Measurements from ENCODE around the gene NEDD9.

NEDD9 gene, protein sequence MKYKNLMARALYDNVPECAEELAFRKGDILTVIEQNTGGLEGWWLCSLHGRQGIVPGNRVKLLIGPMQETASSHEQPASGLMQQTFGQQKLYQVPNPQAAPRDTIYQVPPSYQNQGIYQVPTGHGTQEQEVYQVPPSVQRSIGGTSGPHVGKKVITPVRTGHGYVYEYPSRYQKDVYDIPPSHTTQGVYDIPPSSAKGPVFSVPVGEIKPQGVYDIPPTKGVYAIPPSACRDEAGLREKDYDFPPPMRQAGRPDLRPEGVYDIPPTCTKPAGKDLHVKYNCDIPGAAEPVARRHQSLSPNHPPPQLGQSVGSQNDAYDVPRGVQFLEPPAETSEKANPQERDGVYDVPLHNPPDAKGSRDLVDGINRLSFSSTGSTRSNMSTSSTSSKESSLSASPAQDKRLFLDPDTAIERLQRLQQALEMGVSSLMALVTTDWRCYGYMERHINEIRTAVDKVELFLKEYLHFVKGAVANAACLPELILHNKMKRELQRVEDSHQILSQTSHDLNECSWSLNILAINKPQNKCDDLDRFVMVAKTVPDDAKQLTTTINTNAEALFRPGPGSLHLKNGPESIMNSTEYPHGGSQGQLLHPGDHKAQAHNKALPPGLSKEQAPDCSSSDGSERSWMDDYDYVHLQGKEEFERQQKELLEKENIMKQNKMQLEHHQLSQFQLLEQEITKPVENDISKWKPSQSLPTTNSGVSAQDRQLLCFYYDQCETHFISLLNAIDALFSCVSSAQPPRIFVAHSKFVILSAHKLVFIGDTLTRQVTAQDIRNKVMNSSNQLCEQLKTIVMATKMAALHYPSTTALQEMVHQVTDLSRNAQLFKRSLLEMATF

DNA sequence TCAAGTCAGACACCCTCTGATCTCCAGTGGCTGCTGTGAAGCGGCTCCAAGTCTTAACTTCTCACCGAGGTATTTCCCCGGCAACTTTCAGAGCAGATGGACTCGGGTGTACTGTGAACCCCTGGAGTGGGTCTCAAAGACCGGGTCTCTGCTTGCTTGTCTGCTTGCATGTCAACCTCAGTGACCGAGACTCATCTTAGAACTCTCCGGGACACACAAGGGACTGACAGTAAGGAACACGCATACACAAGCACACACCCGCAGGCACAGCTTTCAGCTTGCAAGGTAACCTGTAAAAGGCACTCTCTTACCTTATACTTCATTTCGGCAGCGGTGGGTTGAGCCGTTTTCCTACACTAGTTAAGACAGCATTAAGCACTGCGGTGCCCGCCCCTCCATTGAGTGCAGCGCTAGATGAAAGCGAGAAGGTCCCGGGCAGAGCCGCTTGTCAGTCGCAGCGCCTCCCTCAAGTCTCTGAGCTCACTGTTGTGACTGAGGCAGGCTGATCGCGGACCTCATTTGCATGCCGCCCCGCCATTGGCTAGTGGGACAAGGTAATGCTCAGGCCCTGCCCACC is at the start of gene NEDD9:
TSS of gene NEDD9 (minus strand) at position 476 of the 577 bp plus-strand sequence. CDS start at position 323, 153 bp downstream.
- Histone ChIP-seq H3F3A (ENCODE audit: insufficient read depth, low read length) (peaks cover 16% of the 10 kb centered on the region), H3K27me3 (replicated peaks; ENCODE audit: insufficient read depth, low read length) (no peaks in the 10 kb centered on the region), H3K9me3 (replicated peaks; ENCODE audit: insufficient read depth, low read length) (no peaks in the 10 kb centered on the region), H3K4me2 (ENCODE audit: low read depth, low read length) (peak within 1 kb of the TSS; percentile 81), H3K4me3 (ENCODE audit: low read length) (peak within 1 kb of the TSS; percentile 66), H3K27ac (ENCODE audit: low read length) (peak within 1 kb of the TSS; percentile 83), H3K79me2 (ENCODE audit: low read length) (peaks cover 5% of the 10 kb centered on the region; the same call in 1 of the 2 replicates), H3K36me3 (replicated peaks; ENCODE audit: insufficient read depth, low read length) (no peaks in the 10 kb centered on the region), H3K4me1 (ENCODE audit: low read length) (peaks cover 8% of the 10 kb centered on the region), H3K9me2 (replicated peaks; ENCODE audit: insufficient read depth, low read length) (no peaks in the 10 kb centered on the region), H3K9ac (ENCODE audit: low read length) (peak within 1 kb of the TSS; percentile 68), H2AFZ (ENCODE audit: low read length) (peak within 1 kb of the TSS; percentile 63), H4K20me1 (ENCODE audit: insufficient read depth, low read length) (no peaks in the 10 kb centered on the region)
- peak; percentile 96 for DNase-seq
- TF ChIP-seq CTCF (IDR thresholded peaks at IDR 0.05; ENCODE audit: low read length) (no peak), EZH2 (optimal IDR thresholded peaks at IDR 0.05; ENCODE audit: low read depth, low read length) (no peak), EZH2phosphoT487 (IDR thresholded peaks at IDR 0.05; ENCODE audit: low read length) (no peak)

DNA sequence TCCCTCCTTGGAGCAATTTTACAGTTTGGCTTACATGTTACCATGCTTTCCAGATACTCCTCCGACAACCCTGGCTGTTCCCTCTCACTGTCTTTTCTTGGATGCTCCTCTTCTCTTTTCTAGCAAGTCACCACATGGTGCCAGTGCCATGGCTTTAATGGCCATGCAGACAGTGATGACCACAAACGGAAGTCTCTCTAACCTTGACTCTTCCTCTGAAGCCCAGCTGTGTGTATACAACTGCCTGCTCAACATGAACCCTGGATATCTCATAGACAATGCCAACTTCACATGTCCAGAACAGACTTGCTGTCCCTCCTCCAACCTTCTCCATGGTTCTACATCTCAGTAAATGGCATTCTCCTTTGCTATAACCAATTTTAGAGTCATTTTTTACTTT is 49.8 kb upstream of the NEDD9 start:
- Histone ChIP-seq H2AFZ (ENCODE audit: low read length) (no peak overlapping the region), H3K36me3 (replicated peaks; ENCODE audit: insufficient read depth, low read length) (no peaks in the 10 kb centered on the region), H4K20me1 (ENCODE audit: insufficient read depth, low read length) (no peaks in the 10 kb centered on the region), H3K9ac (ENCODE audit: low read length) (no peak overlapping the region), H3K4me1 (ENCODE audit: low read length) (no peaks in the 10 kb centered on the region), H3K27ac (ENCODE audit: low read length) (no peak overlapping the region), H3K9me3 (replicated peaks; ENCODE audit: insufficient read depth, low read length) (no peaks in the 10 kb centered on the region), H3K4me3 (ENCODE audit: low read length) (no peak overlapping the region), H3K79me2 (ENCODE audit: low read length) (no peaks in the 10 kb centered on the region; the same call in 1 of the 2 replicates), H3K27me3 (replicated peaks; ENCODE audit: insufficient read depth, low read length) (no peaks in the 10 kb centered on the region), H3K4me2 (ENCODE audit: low read depth, low read length) (no peak overlapping the region), H3K9me2 (replicated peaks; ENCODE audit: insufficient read depth, low read length) (no peaks in the 10 kb centered on the region), H3F3A (ENCODE audit: insufficient read depth, low read length) (no peaks in the 10 kb centered on the region)
- no peak for TF ChIP-seq EZH2phosphoT487 (IDR thresholded peaks at IDR 0.05; ENCODE audit: low read length)
- no peak for TF ChIP-seq EZH2 (optimal IDR thresholded peaks at IDR 0.05; ENCODE audit: low read depth, low read length)
- no peak for TF ChIP-seq CTCF (IDR thresholded peaks at IDR 0.05; ENCODE audit: low read length)
- no peak for DNase-seq

DNA sequence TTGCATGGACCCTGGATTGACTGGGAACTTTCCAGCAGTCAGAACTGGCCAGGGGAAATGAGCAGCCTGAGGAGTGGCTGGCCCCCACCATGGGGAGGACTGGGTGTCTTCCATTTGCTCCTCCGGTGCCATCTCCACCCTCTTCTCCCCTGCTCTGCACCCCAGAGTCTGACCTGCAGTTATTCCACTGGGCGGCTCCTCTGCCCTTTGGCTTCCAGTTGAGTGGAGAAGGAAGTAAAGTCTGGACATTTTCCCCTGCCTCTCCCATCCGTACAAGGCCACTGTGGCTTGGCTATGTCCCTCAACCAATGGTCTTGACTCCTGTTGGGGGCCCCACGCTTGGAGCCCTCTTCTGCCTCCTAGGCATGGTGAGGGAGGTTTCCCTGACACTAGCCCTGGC is 47.9 kb upstream of the NEDD9 start:
- no peaks in the 10 kb centered on the region for H3K9me2 ChIP-seq (replicated peaks; ENCODE audit: insufficient read depth, low read length)
- no peak overlapping the region for H3K27ac ChIP-seq (ENCODE audit: low read length)
- H4K20me1 ChIP-seq (ENCODE audit: insufficient read depth, low read length), result no peaks in the 10 kb centered on the region
- DNase-seq, result no peak
- no peaks in the 10 kb centered on the region for H3K27me3 ChIP-seq (replicated peaks; ENCODE audit: insufficient read depth, low read length)
- no peaks in the 10 kb centered on the region; the same call in 1 of the 2 replicates for H3K79me2 ChIP-seq (ENCODE audit: low read length)
- H3K9ac ChIP-seq (ENCODE audit: low read length), result no peak overlapping the region
- no peaks in the 10 kb centered on the region for H3K9me3 ChIP-seq (replicated peaks; ENCODE audit: insufficient read depth, low read length)
- H3K4me3 ChIP-seq (ENCODE audit: low read length), result no peak overlapping the region
- no peaks in the 10 kb centered on the region for H3K4me1 ChIP-seq (ENCODE audit: low read length)
- TF ChIP-seq EZH2 (optimal IDR thresholded peaks at IDR 0.05; ENCODE audit: low read depth, low read length) (no peak), EZH2phosphoT487 (IDR thresholded peaks at IDR 0.05; ENCODE audit: low read length) (no peak), CTCF (IDR thresholded peaks at IDR 0.05; ENCODE audit: low read length) (no peak)
- no peaks in the 10 kb centered on the region for H3F3A ChIP-seq (ENCODE audit: insufficient read depth, low read length)
- H2AFZ ChIP-seq (ENCODE audit: low read length), result no peak overlapping the region
- no peaks in the 10 kb centered on the region for H3K36me3 ChIP-seq (replicated peaks; ENCODE audit: insufficient read depth, low read length)
- no peak overlapping the region for H3K4me2 ChIP-seq (ENCODE audit: low read depth, low read length)

All from MM.1S (cell line).